HG02642 (cell line): ENCODE measurements around the gene STEAP3.

ENCODE experiments used
- ATAC-seq: cut with Tn5 transposase; IDR thresholded peaks from one replicate; pipeline ENCODE4 v1.9.1; 2021; ENCODE audit warnings: mild to moderate bottlenecking; ENCODE audit not compliant: unreplicated experiment, poor library complexity

Gene STEAP3

DNA sequence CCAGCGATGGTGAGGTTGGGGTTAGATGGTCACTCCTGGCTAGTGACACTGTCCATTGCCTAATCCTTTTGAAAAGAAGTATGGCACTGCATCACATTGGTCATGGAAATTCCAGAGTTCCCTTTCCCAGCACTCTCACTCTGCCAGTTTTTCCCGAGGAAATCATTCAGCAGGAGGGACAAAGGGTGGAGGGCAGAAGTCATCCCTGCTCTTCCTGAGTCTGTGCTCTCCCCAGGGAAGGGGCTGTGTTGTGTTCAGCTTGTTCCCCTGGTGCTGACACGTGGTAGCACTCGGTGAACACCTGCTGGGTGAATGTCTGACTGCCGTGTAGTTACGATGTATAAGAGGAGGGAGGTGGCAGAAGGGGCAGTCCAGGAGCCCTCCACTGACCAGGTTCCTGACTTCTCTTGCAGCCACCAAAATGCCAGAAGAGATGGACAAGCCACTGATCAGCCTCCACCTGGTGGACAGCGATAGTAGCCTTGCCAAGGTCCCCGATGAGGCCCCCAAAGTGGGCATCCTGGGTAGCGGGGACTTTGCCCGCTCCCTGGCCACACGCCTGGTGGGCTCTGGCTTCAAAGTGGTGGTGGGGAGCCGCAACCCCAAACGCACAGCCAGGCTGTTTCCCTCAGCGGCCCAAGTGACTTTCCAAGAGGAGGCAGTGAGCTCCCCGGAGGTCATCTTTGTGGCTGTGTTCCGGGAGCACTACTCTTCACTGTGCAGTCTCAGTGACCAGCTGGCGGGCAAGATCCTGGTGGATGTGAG, 21.6 kb downstream of the STEAP3 start:
- ATAC-seq: no peak

DNA sequence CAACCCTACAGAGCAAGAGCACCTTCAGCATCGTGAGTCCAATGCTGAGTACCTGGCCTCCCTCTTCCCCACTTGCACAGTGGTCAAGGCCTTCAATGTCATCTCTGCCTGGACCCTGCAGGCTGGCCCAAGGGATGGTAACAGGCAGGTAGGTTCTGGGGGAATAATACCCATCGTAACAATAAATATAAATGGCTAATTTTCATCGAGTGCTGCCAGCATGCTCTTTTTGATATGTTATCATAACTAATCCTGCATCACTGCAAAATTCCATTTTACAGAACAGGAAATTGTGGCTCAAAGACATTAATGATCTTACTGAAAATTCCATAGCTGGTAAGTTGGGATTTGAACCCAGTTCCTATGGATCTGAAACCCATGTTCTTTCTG, 22.2 kb downstream of the STEAP3 start:
- no peak for ATAC-seq

DNA sequence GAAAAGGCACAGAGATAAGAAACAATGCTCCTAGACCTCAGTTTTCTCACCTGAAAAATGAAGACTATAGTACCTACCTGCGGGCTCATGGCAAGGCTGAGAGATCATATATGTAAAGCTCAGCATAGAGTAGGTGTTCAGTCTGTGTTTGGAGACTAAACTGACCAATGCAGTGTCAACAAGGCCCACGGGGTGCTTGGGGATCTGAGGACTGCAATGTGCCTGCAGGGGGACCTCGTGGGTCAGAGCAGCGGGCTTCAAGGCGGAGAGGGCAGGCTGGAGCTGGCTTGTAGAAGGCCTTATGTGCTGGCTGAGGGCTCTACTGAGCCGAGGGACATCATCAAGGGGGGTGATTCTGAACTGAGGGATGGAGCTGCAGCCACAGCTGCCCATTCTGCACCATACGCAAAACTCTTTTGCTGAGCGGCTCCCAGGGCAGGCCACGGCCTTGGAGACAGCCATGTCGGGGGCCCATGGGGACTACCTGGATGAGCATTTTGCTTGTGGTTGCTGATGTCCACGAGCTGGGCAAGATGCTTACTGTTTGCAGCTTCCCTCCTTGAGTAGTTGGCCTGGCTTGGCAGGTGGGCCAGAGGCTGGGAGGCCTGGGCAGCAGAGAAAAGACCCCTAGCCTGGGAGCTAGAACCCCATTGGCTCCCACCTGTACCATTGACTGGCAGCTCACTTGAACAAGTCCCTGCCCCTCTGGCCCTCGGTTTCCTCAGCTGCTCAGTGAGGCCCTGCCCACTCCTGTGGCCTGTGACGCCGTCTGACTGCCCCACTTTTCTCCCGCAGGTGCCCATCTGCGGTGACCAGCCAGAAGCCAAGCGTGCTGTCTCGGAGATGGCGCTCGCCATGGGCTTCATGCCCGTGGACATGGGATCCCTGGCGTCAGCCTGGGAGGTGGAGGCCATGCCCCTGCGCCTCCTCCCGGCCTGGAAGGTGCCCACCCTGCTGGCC, 23.5 kb downstream of the STEAP3 start:
- no peak for ATAC-seq

DNA sequence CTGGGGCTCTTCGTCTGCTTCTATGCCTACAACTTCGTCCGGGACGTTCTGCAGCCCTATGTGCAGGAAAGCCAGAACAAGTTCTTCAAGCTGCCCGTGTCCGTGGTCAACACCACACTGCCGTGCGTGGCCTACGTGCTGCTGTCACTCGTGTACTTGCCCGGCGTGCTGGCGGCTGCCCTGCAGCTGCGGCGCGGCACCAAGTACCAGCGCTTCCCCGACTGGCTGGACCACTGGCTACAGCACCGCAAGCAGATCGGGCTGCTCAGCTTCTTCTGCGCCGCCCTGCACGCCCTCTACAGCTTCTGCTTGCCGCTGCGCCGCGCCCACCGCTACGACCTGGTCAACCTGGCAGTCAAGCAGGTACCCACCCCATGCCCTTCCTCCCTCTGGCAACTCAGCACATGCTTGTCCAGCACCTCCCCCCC, 24.2 kb downstream of the STEAP3 start:
- no peak for ATAC-seq

DNA sequence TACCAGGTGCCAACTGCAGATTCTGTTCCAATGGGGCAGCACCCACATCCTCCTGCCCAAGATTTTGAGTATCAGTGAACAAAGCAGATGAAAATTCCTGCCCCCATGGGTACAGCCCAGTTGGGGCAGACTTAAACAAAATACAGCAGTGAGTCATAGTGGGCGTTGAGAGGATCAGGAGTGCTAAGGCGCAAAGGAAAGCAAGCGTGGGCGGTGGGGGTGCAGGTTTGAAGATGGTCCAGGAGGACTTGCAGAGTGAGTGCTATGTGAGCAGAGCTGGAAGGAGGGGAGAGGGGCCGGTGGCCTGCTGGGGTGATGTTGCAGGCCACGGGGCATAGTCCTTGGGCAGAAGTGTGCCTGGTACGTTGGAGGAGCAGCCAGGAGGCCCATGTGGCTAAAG, 24.7 kb downstream of the STEAP3 start:
- ATAC-seq: no peak

GRCh38 chr2:119248751-119249150, 25.1 kb downstream of the STEAP3 start:
- ATAC-seq: no peak

DNA sequence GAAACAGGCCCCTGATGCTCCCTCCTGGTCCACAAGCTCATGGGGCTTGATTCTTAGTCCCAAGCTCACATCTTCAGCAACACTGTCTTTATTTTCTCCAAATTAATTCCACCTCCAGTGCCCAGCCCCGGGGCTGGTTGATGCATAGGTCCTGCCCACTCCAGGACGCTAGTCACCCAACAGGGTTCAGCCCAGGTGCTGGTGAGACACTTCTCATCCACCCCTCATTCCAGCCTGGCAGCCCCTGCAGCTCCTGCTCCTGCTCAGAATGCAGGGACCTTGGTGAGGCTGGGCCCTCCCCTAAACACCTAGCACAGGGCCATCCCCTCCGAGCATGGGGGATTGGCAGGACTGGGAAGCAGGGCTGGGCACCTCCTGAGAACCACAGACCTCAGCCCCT, 25.7 kb downstream of the STEAP3 start:
- ATAC-seq: no peak

GRCh38 chr2:119249855-119250717, 26.5 kb downstream of the STEAP3 start:
- ATAC-seq: no peak

- no peak for ATAC-seq
These were observed 27.2 kb downstream of the STEAP3 start for GRCh38 chr2:119250718-119251290.

DNA sequence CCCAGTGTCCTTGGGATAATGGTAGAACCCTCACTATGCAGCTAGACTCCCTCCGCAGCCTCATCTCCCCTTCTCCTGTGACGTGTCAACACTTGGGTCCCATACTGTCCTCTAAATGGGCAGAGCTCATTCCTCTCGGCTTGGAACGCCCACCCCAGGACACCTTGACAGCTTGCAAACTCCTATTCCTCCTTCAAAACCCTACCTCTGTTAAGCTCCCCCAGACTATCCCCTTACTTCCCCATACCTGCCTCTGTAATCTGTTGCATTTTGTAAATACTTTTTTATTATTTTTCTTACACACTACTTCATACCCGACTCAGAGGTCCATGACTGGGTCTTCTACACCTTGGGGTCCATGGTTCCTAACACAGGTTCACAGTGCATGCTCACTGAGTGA, 28.0 kb downstream of the STEAP3 start:
- ATAC-seq: no peak

- no peak for ATAC-seq
These were observed 28.8 kb downstream of the STEAP3 start for GRCh38 chr2:119252186-119253113.

DNA sequence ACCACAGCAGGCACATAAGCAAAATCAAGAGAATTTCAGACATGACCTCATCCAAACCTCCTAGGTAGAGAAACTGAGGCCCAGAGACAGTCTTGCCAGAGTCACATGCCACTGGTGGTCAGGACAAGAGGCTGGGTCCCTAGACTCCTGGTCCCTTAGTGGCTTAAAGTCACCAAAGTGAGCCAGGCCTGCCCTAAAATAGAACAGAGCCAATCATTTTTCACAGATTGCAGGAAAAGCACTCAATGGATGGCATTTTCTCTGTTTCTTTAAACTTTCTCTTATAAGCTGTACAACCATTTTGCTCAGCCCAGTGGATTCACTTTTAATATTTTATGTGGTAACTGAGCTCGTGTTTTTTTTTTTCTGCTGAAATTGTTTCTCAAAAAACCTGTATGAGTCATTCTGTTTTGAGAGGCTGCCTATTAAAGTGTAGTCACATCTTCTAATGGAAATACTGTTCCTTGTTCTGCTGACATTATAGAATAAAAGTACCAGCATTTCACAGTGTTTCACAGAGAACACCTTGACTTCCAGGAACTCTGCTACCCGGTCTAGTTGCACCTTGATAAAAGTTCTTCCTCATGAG, 29.6 kb downstream of the STEAP3 start:
- ATAC-seq: no peak

DNA sequence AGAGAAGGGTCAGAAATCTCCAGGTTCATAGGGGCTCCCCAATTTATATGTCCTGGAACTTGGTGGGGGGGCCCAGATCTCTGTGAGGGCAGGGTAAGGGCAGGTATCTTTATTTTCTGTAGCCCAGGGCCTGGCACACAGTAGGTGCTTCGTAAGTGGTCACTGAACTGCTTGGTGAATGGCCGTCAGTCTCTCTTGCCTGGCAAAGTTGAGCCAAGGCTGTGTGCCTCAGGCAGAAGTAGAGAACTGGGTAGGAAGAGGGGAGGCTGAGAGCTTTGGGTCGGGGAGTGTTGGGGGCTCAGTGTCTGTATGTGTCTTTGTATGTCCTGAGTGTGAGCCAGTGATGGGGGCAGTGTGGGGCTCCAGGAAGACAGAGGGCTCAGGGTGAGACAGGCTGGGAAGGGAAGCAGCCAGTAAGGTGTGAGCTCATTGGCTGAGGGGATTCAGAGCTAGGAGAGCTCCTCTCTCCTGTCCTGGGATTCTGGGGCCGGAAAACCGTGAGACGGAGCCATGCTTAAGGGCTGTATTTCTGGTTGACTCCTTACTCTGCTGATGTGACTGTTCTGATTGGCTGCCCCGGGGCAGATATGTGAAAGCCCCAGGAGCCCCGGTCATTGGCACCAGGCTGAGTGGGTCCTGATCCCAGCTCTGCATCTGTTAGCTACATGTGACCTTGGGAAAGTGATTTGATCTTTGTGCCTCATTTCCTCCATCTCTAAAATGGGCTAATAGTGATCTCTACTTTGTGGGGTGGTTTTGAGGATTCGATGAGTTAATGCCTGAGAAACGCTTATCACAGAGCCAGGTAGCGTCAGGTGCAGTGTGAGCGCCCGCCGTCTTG, 30.3 kb downstream of the STEAP3 start:
- no peak for ATAC-seq

DNA sequence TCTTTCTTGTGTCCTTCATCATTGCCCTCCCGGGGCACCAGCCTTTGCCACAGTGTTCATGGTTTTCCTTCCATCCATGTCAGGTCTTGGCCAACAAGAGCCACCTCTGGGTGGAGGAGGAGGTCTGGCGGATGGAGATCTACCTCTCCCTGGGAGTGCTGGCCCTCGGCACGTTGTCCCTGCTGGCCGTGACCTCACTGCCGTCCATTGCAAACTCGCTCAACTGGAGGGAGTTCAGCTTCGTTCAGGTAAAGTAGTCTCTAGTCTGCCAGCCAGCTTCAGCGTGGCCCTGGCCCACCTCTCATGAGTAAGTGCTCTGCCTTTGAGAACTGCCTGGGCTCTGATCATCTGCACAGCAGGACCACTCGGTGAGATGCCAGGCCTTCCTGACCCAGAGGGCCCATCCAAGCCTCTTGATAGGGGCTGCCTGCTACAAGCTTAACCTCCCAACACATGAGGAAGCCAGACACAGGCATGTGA, 31.0 kb downstream of the STEAP3 start:
- no peak for ATAC-seq

DNA sequence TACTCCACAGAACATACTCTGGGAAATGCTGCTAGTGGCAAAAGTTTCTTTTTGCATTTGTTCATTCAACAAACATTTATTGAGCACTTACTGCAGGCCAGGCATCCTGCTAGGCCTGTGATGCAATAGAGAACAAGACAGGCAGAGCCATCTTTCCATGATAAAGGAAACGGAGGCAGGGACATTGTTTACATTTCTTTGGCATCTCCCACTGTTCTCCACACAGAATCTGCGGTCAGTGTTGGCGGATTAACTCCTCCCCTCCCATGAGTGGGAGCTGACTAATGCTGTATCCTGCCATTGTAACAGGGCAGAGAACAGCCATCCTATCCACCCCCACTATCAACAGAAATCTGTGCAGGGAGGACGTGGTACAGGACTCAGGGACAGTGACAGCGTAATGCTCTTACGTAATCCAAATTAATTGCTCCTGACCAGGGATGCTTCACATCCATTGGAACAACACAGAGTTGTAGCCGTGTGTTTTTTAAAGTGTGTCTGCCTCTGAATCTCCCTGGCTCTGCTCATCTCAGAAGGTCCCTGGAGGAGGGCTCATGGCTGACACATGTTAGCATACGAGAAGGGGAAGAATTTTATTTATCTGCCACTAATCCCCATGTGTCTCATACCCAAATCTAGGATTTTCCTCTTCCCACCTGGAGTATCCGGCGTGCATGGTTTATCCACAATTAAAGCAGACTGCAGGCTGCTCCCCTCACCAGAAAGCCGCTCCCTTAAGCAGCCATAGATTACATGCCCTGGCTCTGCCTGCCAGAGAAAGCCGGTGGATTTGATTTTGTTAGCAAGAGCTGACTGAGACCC, 32.3 kb downstream of the STEAP3 start:
- no peak for ATAC-seq

DNA sequence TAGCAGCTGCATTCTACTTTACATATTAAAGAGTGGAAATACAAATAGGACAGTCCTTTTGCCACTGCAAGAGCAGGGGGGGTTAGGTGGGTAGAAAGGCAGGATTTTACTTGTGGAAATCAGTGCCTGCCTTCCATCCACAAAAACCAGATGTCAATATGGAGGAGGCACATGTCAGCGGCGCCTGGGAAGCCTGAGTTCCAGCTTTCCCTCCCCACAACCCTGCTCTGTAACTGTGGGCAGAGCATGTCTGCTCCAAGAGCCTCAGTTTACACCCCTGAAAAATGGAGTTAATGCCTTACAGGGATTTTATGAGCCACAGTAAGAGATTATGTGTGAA, 32.9 kb downstream of the STEAP3 start:
- ATAC-seq: no peak

GRCh38 chr2:119257198-119257597, 33.6 kb downstream of the STEAP3 start:
- no peak for ATAC-seq
